ENCODE data around the gene MRPL40. TPM values are rescaled to one million over a fixed set of nuclear protein-coding genes. Genes with fewer than 3 reads are reported as not detected.

The MRPL40 gene
- total RNA-seq, 2 donors from 2014 or later: 16.1 to 24.7 TPM

DNA sequence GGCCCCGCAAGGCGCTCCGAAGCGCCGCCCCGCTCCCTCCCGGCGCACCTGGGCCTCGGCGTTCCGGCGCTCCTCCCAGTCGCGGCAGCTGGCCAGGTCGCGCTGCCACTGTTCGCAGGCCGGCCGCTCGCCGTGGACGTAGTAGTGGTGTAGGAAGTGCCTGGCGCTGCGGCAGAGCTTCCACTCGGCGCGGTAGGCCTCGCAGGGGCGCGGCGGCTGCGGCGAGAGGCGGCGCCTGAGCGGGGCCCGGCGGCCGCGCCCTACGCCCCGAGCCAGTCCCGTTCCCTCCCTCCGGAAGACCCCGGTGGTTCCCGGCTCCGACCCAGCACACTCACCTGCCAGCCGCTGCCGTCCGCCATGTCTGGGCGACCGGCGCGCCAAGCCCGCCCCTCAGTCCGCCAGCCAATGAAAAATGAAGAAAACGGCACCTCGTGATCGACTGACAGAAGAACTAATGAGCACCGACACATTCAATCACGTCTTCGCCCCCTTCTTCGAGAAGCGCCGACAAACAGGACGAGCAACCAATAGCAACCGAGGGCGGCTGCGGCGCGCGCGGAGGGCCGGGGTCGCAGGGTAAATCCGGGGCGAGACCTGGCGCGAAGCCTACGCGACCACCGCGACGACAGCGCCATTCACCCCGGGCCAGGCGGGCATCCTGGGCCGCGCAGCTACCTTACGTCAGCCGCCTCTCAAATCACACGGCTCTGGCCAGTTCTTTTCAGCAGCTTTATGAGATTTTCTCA is 15.2 kb downstream of the MRPL40 start, which contains the start of gene C22orf39:
TSS of gene C22orf39 (minus strand) at position 382 of the 746 bp plus-strand sequence. CDS start at position 359, 23 bp downstream.
- peak within 1 kb of the TSS; percentile 67 to 70 for H3K9ac ChIP-seq (ENCODE audit: low read depth in 2 of 2, low read length in 2 of 2)
- H3K9me3 ChIP-seq: no peaks in the 10 kb centered on the region
- DNase-seq: peak; percentile 92
- intact Hi-C loops (cut with DNase I): no loop called here
- peak within 1 kb of the TSS; percentile 87 for H3K27ac ChIP-seq
- H3K36me3 ChIP-seq: no peaks in the 10 kb centered on the region
- TF ChIP-seq, protein P1, sequence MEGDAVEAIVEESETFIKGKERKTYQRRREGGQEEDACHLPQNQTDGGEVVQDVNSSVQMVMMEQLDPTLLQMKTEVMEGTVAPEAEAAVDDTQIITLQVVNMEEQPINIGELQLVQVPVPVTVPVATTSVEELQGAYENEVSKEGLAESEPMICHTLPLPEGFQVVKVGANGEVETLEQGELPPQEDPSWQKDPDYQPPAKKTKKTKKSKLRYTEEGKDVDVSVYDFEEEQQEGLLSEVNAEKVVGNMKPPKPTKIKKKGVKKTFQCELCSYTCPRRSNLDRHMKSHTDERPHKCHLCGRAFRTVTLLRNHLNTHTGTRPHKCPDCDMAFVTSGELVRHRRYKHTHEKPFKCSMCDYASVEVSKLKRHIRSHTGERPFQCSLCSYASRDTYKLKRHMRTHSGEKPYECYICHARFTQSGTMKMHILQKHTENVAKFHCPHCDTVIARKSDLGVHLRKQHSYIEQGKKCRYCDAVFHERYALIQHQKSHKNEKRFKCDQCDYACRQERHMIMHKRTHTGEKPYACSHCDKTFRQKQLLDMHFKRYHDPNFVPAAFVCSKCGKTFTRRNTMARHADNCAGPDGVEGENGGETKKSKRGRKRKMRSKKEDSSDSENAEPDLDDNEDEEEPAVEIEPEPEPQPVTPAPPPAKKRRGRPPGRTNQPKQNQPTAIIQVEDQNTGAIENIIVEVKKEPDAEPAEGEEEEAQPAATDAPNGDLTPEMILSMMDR (IDR thresholded peaks at IDR 0.05): no peak
- no peaks in the 10 kb centered on the region for H3K27me3 ChIP-seq
- H3K4me1 ChIP-seq: peaks cover 13% of the 10 kb centered on the region
- H3K4me3 ChIP-seq: peak within 1 kb of the TSS; percentile 94

DNA sequence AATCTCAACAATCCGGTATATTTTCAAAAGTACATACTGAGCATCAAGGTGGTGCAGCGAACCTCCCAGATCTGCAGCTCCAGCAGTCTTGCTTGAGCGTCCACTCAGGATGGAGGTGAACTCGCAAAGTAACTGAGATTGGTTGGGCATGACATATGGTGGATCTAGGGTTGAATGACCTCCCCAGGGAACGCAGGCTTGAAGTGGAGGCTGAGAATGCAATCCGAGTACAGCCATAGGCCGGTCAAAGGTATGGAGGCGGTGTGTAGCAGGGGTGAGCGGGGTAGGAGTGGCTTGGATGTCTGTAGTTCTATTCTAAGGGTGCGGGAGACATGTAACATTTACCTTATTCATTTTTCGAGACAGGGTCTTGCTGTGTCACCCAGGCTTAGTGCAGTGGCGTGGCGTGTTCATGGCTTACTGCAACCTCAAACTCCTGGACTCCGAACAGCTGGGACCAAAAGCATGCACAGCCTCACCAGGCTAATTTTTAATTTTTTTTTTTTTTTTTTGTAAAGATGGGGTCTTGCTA is 15.8 kb downstream of the MRPL40 start:
- Histone ChIP-seq H3K27ac (peak overlapping the region; percentile 87), H3K27me3 (no peaks in the 10 kb centered on the region), H3K4me1 (peaks cover 13% of the 10 kb centered on the region), H3K9me3 (no peaks in the 10 kb centered on the region), H3K4me3 (peak overlapping the region; percentile 94), H3K36me3 (no peaks in the 10 kb centered on the region), H3K9ac (ENCODE audit: low read depth in 2 of 2, low read length in 2 of 2) (peak overlapping the region; percentile 67 to 70)
- TF ChIP-seq, protein P1 (IDR thresholded peaks at IDR 0.05): no peak
- DNase-seq: peak; percentile 52
- intact Hi-C loops (cut with DNase I): no loop called here

DNA sequence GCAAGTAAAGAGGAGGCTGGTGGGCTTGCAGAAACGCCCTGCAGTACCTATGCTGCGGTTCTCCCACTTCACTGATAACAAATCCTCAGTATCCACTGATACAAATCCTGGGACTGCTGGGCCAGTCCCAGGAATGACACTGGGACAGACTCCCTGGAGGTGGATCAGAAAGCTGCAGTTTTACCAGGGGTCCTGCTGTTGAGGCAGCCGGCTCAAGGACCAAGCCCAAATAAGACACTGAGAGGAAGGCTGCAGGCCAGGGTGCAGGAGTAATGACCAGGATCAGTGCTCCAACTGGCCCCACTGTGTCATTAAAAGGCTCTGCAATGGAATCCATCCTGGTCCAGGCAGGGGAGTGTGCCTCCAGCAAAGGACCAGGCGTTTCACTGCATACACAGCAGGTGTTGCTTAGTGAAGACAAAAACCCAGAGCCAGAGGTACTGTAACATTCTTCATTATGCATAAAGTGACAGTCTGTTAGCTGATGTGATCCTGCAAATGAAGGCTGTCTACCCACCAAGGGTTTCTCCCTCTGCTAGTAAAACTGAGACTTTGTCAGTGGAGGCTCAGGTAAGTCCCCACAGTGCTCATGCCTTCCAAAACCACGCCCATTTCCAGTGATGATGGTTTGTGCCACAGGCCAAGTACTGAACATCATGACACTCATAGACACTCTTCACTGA is 16.5 kb downstream of the MRPL40 start:
- H3K9me3 ChIP-seq: no peaks in the 10 kb centered on the region
- intact Hi-C loops (cut with DNase I): no loop called here
- no peak for DNase-seq
- H3K9ac ChIP-seq (ENCODE audit: low read depth in 2 of 2, low read length in 2 of 2): no peak overlapping the region
- TF ChIP-seq, protein P1 (IDR thresholded peaks at IDR 0.05): no peak
- no peaks in the 10 kb centered on the region for H3K27me3 ChIP-seq
- H3K27ac ChIP-seq: no peak overlapping the region
- no peak overlapping the region for H3K4me3 ChIP-seq
- peaks cover 13% of the 10 kb centered on the region for H3K4me1 ChIP-seq
- H3K36me3 ChIP-seq: peaks cover 3% of the 10 kb centered on the region

- Histone ChIP-seq H3K4me3 (no peak overlapping the region), H3K4me1 (peaks cover 13% of the 10 kb centered on the region), H3K36me3 (peaks cover 5% of the 10 kb centered on the region), H3K9me3 (no peaks in the 10 kb centered on the region), H3K27ac (no peak overlapping the region), H3K9ac (ENCODE audit: low read depth in 2 of 2, low read length in 2 of 2) (no peak overlapping the region), H3K27me3 (no peaks in the 10 kb centered on the region)
- no peak for DNase-seq
- TF ChIP-seq, protein P1 (IDR thresholded peaks at IDR 0.05): no peak
- intact Hi-C loops (cut with DNase I): no loop called here
Measured at GRCh38 chr22:19449422-19449767, 17.1 kb downstream of the MRPL40 start.

- Histone ChIP-seq H3K9me3 (no peaks in the 10 kb centered on the region), H3K27ac (no peak overlapping the region), H3K4me3 (no peak overlapping the region), H3K36me3 (peaks cover 5% of the 10 kb centered on the region), H3K4me1 (peaks cover 13% of the 10 kb centered on the region), H3K27me3 (no peaks in the 10 kb centered on the region), H3K9ac (ENCODE audit: low read depth in 2 of 2, low read length in 2 of 2) (no peak overlapping the region)
- intact Hi-C loops (cut with DNase I): no loop called here
- DNase-seq: no peak
- TF ChIP-seq, protein P1 (IDR thresholded peaks at IDR 0.05): no peak
Measured at GRCh38 chr22:19450363-19451175, 18.2 kb downstream of the MRPL40 start.
